ENCODE data around the gene NFIX.

NFIX gene

DNA sequence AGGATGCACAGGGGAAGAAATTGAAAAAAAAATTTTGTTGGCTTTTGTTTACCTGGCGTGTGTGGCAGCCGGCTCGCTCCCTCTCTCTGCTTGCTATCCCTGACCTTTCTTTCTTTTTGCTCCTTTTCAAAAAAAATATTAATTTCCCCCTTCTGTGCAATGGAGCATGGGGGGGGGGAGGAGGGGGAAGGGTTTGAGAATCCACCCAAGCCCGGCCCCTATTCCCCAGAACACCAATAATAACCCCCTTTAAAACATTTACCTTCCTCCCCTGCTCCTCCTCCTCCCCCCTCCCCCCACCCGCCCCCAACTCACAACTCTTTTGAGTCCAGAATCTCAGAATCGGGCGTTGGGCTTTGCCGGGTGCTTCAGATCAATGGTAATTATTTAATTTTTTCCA is 28.4 kb downstream of the NFIX start:
- DNase-seq: no peak

DNA sequence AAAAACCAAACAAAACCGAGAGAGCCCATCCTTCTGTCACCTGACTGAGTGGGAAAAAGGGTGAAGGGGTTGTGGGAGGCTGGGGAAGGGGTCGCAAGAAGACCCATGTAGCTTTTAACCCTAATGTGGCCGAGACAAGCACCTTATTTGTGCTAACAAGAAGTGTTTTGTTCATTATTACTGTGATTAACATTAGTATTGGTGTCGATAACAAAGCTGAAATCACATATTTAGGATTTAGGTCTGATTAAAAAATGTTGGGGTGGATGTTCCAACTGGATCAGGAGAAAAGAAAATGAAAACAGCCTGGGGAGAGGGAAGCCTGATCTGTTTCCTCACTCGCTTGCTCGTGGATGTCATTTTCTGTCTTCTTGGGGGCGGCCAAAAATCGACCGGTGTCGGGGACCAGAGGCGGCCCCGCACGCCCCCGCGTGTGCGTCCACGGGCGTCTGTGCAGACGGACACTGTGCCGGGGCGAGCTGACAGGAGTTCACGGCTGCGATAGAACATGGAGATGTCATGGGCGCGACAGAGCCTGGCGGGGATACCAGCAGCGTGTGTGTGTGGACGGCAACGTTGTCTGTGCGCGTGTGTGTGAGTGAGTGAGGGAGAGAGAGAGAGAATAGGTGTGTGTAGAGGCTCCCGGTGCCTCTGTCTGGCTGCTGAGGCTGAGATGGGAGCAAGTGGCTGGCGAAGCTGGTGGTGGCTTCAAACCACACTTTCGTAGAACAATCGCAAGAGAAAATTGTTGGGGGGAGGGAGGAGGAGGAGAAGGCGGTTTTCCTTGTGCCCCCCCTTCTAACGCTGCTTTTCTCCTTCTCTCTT is 29.1 kb downstream of the NFIX start:
- no peak for DNase-seq

DNA sequence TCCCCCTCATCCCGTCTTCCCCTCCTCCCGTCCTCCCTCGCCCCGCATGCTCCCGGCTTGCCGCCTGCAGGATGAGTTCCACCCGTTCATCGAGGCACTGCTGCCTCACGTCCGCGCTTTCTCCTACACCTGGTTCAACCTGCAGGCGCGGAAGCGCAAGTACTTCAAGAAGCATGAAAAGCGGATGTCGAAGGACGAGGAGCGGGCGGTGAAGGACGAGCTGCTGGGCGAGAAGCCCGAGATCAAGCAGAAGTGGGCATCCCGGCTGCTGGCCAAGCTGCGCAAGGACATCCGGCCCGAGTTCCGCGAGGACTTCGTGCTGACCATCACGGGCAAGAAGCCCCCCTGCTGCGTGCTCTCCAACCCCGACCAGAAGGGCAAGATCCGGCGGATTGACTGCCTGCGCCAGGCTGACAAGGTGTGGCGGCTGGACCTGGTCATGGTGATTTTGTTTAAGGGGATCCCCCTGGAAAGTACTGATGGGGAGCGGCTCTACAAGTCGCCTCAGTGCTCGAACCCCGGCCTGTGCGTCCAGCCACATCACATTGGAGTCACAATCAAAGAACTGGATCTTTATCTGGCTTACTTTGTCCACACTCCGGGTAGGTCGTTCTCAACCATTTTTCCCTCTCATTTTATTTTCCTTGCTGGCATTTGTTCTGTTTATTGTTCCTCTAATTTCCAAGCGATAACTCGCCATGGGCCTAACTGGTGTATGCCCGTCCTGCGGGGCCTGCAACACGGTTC is 29.8 kb downstream of the NFIX start:
- no peak for DNase-seq

DNA sequence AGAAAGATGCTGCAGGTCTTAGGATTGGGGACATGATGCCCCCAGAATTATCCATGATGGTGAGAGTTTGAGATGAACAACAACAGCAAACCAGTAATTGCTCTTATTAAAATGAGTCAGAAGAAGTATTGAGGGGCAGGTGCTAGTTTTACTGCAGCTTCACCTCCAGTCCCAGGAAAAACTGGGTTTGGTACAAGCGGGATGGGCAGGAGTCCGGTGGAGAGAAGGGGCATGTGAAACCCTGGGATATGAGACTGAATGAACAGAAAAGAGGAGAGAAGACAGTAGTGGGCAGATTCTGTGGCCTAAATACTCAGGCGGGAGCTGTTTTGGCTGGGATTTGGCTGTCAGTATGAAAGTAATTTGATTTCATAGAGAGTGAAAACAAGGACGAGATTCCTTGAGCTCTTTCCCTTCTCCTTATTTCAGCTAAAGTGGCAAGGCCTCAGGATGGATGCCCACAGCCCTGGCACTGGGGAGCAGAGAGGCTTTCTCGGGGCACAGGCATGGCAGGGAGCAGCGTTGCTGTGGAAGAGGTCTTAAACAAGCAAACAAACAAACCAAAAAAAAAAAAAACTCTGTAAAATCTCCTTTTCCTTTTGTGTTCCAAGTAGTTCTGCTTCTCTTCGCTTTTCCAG is 30.7 kb downstream of the NFIX start:
- DNase-seq: no peak

DNA sequence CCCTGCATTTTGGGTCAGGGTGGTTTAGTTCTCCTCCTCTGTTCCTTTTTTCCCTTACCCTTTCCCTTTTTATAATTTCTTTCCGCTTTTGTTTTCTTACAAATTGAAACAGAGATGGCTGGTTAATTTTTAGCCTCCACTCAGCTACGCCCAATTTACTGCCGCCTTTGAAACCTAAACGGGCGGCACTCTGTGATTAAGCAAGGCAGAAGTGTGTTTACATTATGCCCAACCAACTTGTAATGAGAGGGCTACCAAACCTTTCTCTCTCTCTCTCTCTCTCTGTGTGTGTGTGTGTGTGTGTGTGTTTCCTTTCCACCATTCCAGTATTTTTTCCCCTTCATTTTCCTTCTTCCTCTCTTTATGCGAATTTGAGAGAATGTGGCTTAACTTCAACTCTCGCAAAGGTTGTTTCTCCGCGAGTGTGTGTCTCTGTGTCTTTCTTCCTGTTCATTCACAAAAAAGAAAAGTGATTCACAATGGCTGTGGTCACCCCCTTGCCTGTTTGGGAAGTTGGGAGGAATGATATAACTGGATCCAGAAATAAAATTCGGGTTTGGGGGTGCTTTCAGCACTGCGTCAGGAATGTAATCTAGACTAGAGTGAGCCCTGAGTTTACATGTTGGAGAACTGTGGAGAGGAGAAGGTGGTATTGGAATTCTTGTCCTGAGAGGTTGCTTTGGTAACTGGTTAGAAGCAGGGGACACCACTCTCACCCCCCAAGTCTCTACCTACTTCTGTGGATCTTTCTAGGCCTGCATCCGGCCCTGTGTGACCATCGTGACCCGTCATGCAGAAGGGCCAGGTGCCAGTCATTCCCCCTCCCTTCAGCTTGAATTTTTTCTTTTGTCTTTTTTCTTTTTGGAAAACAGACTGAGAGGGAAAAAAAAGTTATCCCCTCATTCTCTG is 31.4 kb downstream of the NFIX start:
- DNase-seq: peak; percentile 8 to 33

DNA sequence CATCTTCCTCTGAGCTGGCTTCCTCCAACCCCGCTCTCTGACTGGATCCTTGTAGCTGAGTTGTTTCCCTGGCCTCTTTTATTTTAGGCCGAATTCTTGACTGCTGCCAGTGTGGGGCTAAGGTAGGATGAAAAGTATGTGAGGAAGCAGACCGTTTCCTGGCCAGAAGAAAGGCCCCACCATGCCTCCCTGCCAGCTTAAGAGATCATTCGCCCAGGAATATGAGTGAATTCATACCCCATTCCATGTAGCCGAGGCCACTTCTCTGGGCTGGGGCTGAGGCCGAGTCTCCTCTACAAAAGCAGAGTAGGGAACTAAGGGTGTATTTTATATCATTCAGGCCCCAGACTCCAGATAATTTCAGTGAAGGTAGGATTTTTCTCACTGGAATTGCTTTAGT is 32.3 kb downstream of the NFIX start:
- no peak for DNase-seq

DNA sequence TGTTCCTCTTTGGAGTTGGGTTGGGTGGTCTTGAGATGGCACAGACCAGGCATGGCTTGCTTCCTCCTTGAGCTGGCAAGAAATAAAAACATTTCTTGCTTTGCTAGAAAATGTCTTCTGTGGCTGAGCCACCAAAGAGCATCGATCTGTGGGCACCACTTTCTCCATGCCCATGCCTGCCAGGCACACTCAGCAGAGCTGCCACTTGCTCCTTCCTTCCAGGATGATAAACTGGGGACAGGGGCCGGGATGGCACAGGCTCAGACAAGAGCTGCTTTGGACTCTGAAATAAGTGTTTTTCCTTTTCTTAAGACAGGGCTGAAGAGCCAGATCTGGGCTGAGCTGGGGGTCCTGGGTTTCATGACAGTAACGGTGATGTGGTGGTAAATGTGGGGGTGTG is 32.8 kb downstream of the NFIX start:
- no peak for DNase-seq

DNA sequence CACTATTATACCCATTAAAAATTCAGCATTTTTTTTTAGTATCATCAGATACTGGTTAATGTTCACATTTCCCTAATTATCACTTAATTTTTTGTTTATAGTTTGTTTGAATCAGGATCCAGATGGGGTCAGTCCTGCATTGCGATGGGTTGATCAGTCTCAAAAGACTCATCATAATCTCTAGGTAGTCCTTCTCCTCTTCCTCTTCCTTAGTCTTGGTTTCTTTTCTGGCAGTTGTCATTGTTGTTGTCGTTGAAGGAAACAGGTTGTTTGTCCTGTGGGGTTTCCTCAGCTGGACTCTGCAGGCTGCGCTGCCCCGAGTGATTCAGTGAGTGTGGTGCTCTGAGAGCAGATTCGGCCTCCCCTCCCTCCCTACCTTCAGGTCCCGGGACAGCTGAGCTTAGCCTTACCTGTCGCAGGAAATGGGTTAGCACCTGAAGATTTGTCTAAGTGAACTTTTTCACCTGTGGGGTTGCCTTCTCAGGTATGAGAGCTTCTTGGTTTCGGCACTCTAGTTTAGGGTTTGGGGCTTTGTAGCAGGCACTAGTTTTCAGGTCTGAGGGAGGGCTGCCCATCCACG is 34.1 kb downstream of the NFIX start:
- DNase-seq: no peak

DNA sequence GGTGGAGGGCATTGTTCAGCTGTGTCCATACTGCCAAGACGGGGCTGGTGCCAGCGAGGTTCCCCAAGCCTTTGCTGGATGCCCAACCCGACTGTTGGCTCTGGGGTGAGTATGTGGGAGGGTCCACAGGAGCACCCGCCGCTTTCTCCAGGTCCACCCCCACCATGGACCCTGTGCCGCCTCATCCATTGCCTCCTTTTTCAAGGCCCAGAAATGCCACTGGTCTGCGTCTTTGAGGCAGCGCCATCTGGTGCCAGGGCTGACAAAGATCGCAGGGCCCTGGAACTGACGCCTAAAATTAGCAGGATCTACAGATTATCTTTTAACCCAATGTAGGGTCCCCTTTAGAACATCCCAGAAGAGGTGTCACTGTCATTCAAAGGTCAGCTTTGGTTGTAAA is 34.6 kb downstream of the NFIX start:
- no peak for DNase-seq

DNA sequence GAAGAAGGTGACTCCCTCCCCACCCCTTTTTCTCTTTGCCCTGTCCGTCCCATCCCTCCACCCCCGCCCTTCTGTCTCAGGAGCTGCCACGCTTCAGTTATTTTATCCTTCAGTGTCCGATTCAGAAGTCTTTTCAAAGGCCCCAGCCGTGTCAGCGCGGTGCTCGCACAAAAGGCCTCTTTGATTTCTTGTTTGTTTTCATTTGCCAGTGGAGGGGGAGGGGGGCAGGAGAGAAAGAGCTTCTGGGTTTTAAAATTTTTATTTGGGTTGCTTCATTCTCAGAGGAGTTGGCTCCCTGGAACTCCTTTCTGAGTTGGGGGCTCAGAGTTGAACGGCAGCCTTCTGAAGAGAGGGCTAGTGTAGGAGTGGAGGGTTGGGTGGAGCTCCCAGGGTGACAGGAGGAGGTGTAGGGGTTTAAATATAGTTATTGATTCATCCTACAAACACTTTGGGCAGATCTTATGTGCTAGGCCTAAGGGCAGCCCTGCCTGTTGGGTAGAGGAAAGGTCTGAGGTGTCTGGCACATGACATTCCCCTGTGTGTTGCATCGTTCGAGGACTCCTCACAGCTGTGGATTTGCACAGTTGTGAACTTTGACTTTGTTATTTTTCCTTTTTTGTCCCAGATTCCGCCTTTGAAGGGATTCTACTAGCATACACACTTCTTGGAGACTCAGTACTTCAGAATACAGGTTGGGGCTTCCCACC is 36.8 kb downstream of the NFIX start:
- DNase-seq: peak in 1 of 2 experiments; percentile 48

DNA sequence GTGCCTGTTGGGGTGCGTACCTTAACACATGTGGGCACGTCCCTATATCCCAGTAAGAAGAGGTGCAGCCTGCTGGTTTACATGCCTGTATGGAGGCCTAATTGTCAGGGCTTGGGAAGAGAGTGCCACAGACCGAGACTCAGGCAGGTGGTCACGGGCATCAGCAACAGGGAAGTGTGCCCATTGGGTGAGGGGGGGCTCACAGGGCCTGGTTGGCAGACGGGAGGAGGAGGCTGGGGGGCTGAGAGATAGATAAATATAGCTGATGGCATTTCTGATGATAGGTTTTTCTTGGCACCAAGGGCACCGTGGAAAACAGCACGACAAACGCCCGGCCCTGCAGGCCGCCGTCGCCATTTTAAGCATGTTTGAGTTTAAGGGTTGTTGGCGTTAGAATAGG is 37.6 kb downstream of the NFIX start:
- DNase-seq: no peak

DNA sequence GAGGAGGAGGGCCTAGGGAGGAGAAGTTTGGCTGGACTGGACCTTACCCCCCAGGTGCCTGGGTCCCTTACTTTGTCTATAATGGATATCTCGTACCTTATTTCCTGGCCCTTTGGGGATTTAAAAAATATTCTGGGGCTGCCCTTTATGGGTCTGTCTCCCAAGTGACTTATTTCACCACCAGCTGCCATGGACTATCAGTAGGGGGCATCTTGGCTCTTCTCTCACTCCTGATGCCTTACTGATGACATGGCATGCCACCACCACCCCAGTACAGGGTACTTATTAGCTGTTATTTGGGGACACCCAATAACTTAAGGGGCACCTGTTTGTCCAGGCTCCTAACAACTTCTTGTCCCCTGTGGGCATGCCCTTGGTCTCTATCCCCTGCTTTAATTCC is 38.0 kb downstream of the NFIX start:
- no peak for DNase-seq

DNA sequence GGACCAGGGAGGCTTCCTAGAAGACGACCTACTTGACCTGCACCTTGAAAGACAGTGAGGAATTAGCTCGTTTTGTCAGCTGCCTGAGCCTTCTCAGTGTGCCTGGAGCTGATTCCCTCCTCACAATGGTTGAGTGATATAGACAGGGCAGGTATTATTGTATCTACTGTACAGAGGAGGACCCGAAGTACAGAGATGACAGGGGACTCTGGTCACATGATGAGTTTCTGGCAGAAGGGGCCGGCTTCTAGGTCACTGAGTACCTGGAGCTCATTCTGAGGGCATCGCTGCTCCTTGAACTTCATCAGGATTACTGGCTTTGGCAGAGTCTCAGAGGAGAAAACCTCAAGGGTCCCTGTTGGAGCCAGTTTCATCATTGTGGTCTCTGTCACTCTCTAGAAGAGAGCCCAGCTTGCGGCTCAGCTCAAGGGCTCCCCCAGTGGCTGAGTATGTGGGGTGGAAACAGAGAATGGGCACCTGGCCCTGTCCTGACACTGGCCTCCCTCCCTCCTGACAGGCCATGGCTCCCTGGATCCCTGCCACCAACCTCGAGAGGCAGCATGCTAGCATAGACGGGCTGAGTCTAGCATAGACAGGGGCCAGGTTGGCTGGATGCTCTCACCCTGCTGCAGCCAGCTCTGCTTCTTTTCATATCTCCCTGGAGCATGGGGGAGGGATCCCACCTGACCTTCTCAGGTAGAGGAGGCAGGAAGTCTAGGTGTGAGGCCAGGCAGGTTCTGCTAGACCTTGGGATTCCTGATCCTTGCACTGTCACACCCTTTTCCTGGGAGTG is 38.7 kb downstream of the NFIX start:
- peak in 1 of 2 experiments; percentile 10 for DNase-seq

DNA sequence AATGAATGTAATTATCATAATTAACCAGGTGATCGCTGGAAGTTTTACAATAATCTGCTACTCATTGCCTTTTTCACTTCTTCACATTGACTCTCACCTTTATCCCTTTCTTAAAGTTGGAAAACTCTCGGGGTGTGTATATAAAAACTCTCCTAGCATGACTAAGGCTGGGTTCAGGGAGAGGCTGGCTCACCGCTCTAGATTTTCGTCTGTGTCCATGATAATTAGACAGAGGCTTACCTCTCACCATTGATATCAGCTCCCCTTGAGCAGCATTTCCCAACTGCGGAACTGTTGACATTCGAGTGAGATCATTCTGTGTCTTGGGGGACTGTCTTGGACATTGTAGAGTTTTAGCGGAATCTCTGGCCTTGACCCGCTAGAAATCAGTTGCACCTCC is 39.4 kb downstream of the NFIX start:
- DNase-seq: no peak

DNA sequence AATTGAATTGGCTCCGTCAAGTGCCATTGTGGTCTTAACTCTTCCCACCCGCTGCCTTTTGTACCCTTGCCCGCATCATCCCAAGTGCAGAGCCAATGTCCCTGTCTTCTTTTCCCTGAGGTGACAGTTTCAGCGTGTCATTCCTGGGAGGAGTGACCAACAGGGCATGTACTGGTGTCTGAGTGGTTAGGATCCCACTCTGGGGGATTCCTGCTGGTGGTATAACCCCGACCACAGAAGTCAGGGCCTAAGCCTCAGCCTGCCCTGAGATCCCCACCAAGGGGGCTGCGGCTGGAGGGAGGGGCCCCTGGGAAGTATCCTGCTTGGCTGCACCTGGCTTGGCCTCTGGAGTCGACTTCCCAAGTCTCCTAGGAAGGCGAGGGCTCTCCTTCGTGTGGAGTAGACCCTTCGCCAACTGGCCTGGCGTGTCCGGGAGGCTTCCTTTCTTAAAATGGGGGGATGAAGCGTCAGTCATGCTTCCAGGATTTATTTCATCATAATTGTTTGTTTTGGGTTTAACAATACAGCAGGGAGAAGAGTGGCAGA is 40.6 kb downstream of the NFIX start:
- DNase-seq: no peak

DNA sequence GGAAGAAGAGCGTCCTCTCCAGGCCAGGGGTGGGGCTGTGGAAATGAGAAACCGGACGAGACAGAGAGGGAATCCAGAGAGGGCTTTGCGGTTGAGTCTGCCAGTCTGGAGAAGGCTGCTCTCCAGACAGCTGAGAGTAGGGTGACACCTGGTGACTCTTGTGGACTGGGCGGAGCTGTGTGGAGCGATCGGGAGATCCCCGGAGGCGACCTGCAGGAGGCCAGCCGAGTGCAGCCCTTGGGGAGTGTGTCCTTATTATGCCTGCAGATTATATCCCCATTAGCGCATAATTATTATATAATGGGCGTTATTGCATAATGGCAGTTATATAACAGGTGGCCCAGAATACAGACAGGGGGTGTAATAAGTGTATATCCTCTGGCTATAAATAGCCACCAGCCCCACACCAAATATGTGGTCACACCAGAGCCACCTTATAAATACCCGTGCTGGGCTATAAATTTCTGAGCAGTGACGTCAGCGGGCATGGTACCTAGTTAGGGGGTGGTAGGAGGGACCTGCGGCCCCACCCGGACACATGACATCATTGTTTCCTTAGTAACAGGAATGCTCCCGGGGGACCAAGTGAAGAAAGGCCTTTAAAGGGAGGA is 41.2 kb downstream of the NFIX start:
- DNase-seq: peak; percentile 58 to 61

DNA sequence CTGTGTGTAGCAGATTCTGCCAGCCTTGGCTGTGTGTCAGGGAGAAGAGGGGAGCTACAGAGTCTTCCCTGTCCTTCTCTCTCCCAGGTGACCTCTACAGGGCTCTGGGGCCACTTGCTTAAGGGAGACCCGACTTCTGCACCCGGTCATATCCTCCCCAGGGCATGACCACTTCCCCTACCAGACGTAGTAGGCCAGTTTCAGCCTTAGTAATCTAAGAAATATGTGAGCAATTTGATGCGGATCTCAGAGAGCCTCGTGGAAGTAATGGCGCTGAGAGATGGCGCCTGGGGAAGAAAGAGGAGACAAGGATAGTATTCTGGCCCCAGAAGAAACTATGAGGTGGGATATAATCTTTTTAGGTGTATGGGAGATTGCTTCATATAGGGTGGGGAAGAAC is 41.9 kb downstream of the NFIX start:
- DNase-seq: no peak

DNA sequence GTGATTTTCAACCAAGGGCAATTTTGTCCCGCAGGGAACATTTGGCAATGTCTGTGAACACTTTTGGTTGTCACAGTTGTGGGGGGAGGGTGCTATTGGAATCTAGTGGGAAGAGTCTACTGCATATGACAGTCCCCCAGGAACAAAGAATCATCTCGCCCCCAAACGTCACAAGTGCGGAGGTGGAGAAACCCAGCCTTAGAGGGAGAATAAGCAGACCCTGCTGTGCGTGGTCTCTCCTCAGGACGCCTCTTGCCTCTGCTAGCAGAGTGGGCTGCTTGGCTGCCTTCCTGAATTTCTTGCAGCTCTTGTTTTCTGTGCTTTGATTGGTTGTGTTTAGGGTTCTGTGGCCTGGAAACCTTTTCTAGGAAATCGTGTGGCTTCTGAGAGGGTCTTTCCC is 42.5 kb downstream of the NFIX start:
- no peak for DNase-seq

DNA sequence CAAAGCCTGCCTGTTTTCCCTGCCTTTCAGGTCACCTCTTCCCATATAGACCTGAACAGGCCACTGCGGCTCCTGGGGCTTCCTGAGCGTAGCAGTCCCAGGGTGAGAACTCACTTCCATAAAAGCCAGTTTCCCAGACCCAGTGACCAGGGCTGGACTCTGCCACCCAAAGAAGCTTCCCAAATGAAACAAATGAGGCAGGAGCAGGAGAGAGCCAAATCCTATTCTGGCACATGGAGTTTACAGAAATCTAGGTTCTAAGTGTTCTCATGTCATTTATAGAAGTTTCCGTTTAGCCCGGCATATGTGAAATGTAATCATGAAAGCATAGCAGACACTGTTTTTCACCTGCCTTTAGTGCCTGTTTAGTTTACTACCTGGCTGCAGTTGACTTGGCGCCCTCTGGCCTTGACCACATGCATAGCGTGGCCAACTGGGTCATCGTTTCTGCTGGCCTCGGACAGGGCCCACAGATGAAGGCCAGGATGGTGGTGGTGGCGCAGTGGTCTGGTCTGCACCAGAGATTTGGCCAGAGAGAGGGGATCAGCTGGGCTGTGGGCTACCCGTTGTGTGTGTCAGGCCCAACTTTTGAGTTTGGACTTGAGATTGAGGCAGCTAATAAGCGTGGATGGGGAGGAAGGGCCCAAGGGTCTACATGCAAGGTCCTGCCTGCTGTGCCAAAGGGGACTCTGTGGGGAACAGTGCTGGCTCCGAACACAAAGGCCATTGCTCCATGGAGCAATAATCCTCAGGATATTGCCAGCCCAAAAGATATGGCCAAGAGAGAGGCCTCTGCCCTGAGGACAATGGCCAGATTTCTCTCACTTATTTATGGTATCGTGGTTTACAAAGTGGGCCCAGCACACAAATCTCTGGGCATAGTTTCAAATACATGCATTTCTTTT is 43.3 kb downstream of the NFIX start:
- DNase-seq: no peak
